GM04504 (cell line): ENCODE results near the gene RAP1B.
"Not testable (repeated sequence)": the region's sequence is repeated elsewhere in the genome, so short reads cannot be mapped to it uniquely, and the experiment has no call there.

Experiments used
- DNase-seq: peaks from one replicate; pipeline ENCODE4 v3.0.0-alpha.2; 2012; ENCODE audit warnings: low read depth

Gene RAP1B

DNA sequence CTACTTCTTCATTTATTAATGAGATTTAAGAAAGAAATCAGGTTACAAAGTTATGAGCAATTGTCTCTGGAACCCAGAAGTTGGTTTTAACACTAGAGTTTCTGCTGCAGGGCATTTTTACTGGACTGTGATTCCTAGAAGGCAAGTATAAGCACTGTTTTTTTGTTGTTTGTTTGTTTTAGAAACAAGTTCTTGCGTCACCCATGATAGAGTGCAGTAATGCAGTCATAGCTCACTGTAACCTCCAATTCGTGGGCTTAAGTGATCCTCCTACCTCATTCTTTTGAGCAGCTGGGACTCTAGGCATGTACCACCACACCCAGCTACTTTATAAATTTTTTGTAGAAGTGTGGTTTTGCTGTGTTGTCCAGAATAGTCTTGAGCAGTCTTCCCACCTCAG, 25.6 kb downstream of the RAP1B start:
- DNase-seq, result peak; percentile 33

DNA sequence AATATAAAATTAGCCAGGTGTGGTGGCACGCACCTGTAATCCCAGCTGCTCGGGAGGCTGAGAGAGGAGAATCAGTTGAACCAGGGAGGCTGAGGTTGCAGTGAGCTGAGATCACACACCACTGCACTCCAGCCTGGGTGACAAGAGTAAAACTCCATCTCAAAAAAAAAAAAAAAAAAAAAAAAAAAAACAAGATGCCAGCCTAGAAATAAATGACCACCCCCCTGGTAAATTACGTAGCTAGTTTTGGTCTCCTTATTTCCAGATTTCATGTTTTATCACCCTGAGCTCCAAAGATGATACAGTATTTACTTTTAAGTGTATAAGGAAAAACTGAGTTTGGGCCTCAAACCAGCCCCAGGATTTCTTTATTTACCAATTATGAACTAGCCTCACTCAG, 26.7 kb downstream of the RAP1B start:
- not testable (repeated sequence) for DNase-seq

DNA sequence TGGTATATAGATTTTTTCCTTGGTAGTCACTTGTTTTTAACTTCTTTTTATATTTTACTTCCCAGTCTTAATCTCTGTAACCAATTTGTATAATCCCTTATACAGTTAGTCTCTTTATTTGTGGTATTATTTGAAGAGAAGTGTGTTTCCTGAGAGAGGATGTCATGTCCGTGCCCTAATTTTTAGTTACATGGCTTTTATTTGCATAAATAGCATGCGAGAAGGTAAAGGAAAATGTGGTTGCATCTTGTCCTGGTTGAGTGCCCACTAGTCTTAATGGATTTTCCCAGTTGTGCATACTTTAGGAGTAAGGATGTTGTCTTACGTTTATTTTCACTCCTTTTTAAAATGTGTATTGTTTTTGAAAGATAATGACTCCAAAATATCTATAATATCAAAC, 27.5 kb downstream of the RAP1B start:
- no peak for DNase-seq

DNA sequence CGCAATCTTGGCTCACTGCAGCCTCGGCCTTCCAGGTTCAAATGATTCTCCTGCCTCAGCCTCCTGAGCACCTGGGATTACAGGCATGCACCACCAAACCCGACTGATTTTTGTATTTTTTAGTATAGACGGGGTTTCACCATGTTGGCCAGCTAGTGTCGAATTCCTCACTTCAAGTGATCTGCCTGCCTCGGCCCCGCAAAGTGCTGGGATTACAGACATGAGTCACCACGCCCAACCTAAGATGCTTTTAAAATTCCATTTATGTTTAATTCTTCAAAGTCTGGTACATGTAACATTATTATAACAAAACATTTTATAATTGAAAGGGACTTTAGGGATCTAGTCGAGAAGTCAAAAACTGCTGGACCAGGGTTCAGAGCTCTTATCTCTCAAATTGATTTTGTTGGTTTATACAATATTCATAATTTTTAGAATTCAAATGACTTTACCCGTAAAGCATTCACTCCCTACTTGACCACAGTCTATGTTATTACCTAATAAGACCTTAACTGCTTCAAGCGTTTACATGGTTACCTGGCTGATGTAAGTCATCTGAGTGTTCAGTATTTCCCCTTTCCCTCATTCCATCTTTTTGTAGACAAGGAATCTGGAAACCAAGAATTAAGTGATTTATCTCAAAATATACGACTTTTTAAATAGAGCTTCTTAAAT, 28.2 kb downstream of the RAP1B start:
- DNase-seq, result no peak

GRCh38 chr12:68639396-68639767, 28.7 kb downstream of the RAP1B start:
- no peak for DNase-seq

DNA sequence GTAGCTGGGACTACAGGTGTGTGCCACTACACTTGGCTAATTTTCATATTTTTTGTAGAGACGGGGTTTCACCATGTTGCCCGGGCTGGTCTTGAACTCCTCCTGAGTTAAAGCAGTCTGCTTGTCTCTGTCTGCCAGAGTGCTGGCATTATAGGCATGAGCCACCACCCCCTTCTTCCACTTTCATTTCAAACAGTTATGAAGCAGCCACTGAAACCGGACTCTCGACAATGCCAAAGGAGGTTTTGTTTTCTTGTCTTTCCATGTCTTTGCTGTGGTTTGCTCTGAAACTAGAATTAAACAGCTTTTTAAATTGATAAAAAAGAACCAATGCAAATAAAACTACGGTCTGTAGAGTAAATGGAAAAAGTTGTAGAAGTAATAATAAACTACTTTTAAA, 30.4 kb downstream of the RAP1B start:
- DNase-seq, result no peak

DNA sequence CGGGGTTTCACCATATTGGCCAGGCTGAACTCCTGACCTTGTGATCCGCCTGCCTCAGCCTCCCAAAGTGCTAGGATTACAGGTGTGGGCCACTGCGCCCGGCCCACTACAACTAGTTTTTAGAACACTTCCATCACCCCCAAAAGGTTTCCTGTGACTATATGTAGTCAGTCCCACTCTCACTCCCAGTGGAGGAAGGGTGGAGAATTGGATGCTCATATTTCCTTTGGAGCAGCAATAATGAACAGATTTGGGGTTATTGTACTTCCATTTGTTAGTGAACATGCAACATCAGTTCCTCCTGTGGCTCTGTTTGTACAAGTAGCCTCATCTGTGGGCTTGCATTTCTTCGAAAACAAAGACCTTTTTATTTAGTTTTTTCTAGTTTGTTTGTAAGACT, 35.8 kb downstream of the RAP1B start:
- DNase-seq, result no peak

GRCh38 chr12:68647507-68647906, 36.8 kb downstream of the RAP1B start:
- no peak for DNase-seq

- no peak for DNase-seq
Observed at GRCh38 chr12:68648179-68648578, 37.5 kb downstream of the RAP1B start.

GRCh38 chr12:68665016-68665569, 54.4 kb downstream of the RAP1B start:
- no peak for DNase-seq

DNA sequence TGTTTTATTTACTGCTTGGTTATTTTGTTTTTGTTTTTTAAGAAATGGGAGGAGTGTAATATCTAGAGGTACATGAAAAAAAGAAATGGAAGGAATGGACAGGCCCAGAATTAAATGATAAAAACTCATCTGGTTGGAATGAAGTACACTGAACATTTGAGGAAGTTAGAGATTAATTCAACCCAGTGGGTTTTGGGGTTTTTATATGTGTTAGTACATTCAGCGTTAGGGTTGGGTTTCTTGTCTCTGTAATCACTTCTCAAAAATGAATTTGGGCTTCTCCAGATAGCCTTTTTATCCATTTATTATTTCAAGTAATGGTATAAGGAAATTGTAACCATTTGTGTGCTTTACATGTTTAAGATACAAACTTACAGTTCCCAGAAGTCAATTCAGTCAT, 56.6 kb downstream of the RAP1B start:
- no peak for DNase-seq

DNA sequence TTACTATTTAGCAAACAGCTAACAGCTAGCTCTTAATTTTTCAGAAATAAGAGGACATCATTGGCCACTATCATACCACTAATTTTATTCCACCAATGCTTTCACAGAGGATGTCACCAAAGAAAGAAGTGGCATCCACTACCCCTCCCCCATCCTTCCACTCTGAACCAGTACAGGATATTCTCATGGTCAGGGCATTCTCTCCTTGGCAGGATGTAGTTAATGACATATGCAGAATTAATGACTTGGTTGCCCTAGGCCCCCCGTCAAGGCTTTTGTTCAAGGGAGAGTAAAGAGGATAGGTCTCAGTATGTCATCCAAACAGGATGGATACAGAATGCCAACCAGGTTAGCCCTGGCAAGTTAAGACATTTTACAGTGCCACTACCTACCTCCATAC, 57.2 kb downstream of the RAP1B start:
- DNase-seq, result no peak

- no peak for DNase-seq
Observed at GRCh38 chr12:68671179-68671578, 60.5 kb downstream of the RAP1B start.

DNA sequence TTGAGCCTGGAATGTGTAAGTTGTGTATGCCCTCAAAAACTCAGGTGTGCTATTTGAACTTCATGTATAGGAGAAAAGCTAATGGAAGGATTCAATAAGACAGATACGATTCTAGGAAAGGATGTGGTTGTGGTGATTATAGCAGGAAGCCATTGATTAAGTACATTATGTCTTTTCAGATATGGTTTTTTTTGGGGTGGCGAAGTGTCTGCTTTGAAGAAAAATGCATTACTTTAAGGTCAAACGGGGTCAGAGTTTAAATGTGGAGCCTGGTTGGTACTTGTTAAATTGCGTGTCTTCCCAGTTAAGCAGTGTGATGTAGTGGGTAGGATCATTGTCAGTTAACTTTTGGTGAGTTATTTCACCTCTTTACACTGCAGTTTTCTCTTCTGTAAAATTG, 63.1 kb downstream of the RAP1B start:
- DNase-seq, result no peak

- no peak for DNase-seq
Observed at GRCh38 chr12:68674376-68674775, 63.7 kb downstream of the RAP1B start.

DNA sequence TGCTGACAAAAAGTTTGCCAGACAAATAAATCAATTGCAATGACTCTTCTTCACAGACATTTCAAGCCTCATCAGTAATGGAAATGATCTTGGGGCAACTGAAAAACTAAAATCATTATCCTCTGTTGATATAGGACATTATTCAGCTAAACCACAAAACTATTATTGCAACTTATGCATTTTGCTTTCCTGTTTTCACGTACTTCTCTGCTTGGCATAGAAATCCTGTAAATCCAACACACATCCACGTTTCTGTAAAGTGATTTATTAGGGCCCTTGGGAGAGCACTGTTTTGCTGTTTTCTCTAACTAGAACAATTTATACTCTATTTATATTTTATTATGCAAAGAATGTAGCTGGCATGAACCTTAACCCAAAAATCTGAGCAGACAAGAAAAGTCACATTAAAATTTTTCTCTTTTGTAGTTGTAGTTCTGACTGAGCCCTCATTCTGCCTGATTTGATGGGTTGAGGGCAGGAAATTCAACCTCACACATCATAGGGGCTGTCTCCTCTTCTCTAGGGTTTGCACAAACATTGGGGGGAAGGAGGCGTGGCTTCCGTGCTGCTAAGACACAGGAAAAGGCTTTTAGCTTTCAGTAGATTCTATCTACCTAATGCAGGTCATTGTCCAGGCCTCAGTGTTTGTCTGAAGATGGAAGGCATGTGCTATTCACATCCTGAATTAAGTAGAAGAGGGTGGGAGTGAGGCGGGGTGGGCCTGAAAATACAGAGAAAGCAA, 64.6 kb downstream of the RAP1B start:
- DNase-seq, result no peak

DNA sequence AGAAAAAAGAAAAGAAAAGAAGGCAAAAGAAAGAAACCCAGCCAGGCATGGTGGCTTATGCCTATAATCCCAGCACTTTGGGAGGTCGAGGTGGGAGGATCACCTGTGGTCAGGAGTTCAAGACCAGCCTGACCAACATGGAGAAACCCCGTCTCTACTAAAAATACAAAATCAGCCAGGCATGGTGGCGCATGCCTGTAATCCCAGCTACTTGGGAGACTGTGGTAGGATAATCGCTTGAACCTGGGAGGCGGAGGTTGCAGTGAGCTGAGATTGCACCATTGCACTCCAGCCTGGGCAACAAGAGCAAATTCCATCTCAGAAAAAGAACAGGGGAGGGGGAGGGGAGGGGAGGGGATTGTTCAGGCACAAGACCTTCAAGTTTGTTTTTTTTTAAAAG, 66.2 kb downstream of the RAP1B start:
- not testable (repeated sequence) for DNase-seq

- no peak for DNase-seq
Observed at GRCh38 chr12:68686262-68686594, 75.5 kb downstream of the RAP1B start.

- DNase-seq, result peak; percentile 98
Observed at GRCh38 chr12:68686595-68687521, 76.2 kb downstream of the RAP1B start, which contains the start of gene NUP107. Gene NUP107 (plus strand): TSS chr12:68686978. CDS start chr12:68687066, 88 bp downstream.

DNA sequence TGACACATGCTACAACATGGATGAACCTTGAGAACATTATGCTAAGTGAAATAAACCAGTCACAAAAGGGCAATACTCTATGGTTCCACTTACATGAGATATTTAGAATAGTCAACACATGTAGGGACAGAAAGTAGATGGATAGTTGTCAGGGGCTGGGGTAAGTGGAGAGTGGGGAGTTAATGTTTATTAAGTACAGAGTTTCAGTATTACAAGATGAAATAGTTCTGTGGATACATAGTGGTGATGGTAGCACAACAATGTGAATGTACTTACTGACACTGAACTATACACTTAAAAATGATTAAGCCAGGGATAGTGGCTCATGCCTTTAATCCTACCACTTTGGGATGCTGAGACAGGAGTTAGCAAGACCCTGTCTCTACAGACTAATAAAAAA, 84.8 kb downstream of the RAP1B start:
- no peak for DNase-seq

- DNase-seq, result no peak
Observed at GRCh38 chr12:68699486-68699885, 88.8 kb downstream of the RAP1B start.
